GM18909 (cell line): ENCODE results near the gene MID1.

Source experiments
- ATAC-seq: cut with Tn5 transposase; IDR thresholded peaks from one replicate; pipeline ENCODE4 v1.9.1; 2021; ENCODE audit warnings: mild to moderate bottlenecking; ENCODE audit not compliant: unreplicated experiment, poor library complexity

The MID1 gene

GRCh38 chrX:10538831-10539230 lies 81.6 kb downstream of the MID1 start:
- ATAC-seq = no peak

DNA sequence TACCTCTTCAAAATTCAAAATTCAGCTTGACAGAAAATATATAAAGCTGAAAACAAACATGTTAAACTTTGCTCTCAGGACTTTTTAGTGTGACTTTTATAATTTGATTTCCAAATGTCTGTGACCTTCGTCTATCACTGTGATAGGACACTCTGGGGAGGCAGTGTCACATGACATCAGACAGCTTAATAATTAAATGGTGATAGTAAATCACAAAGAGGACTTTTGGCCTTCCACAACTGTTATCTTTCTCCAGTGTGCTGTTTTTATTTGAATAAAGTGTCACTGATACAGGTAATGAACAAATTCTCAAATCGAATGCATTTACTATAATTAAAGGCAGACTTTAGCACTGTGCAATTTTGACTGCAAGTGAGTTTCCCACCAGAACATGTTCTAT lies 83.1 kb downstream of the MID1 start:
- ATAC-seq = no peak

GRCh38 chrX:10536744-10537143 lies 83.6 kb downstream of the MID1 start:
- no peak for ATAC-seq

GRCh38 chrX:10534611-10535010 lies 85.8 kb downstream of the MID1 start:
- no peak for ATAC-seq

DNA sequence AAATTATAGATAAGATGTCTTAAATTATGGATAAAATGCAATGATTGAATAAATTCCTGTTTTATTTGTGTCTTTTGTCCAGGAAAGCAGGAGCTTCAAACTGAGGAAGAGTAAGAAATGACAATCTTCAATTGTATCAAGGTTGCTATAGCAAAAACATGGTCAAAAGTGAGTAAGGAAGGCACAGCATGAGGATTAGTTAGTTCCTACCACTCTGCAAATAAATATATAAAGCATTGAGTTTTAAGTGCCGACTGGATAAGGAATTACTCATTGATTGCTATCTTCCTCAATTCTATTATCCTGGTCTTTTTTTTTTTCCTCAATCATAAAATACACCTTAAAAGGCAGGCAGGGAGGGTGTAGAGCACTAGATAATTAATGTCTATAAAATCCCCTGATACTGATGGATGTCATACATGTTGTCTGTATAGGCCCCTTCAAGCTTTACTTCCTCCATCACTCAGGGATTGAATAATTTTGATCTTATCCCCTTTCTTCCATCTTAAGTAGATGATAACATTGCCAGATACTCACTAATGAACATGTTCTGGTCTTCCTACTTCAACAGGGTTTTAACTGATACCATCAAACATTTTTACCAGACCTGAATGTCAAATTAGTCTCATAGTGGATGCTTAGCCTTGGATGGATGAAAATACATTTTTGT lies 86.6 kb downstream of the MID1 start:
- ATAC-seq = no peak

DNA sequence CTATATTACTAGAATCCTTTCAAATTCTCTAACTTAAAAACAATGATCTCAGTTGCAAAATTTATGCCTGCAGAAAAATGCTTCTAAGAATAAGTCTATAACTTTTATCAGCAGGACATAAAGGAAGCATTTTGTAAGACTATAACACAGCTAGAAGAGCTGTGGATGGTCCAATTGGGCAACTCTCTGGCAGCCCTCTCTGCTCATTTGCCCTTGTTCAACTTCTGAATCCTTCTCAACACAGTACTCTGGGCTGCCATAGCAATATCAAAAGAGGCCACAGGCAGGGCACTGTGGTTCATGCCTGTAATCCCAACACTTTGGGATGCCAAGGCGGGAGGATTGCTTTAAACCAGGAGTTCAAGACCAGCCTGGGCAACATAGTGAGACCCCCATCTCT lies 88.5 kb downstream of the MID1 start:
- ATAC-seq = no peak

- no peak for ATAC-seq
Measured at GRCh38 chrX:10529344-10529743, 91.0 kb downstream of the MID1 start.

- no peak for ATAC-seq
Measured at GRCh38 chrX:10526451-10526850, 93.9 kb downstream of the MID1 start.

DNA sequence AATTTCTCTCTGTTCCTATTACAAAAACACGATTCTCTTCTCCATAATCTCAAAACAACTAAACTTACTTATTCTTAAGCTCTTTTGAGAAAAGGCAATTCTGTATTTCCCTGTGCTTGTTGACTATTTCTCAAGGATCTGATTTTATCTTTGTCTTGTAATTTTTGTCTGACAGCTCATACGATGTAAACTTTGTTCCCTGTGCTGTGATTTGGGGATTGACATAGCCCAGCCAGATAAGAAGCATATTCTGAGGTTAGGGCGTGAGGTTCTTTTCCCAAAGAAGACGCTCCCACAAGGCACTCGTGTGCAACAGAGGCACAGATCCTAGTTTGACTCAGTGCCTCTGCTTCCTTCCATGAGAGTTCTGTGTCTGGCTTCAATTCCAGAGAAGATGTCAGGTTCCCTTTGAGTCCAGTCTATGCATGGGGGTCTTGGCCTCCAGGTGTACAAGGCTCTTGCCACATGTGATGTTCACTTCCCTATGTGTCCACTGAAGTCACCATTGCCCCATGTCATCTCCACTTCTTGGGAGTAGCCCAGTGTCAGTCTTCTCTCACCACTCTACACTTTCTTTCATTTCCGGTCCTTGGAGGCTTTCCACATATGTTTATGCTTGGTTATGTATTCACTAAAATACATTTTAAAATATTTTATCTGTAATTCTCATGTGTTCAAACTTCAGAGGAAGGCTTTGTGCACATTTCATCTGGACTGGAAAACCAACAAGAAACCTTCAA lies 94.8 kb downstream of the MID1 start:
- no peak for ATAC-seq

DNA sequence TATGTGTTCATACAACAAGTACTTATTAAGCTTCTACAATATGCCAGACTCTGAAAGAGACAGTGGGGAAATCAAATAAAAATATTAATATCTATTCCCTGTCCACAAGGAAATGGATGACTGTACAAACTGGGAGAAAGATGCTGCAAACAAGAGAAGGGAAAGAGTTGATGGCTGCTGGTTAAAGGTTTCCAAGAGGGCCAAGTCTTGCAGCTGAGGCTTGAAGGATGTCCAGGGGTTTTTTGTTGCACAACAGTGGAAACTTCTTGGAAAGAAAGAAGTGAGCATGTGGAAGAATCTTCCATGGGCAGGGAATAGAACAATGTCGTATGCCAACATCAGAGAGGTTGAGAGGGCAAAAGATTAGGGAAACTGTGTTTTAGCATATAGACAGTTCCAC lies 95.8 kb downstream of the MID1 start:
- no peak for ATAC-seq

DNA sequence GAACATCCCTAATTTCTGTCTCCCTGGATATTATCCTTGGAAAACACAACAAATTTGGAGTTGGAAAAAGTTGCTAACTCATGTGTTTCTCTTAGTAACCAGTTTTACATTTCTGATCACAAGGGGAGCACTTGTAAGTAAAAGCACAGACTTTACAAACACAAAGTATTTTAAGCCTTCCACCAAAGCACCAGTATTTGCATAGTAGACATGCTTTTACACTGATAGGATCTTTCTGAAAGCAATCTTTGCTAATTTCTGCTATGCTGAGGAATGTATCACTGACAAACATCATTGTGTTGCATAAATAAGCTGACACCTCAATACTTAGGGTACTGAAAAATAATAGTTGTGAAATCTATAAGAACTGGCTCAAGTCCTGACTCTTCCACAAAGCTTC lies 100.6 kb downstream of the MID1 start:
- ATAC-seq = no peak

DNA sequence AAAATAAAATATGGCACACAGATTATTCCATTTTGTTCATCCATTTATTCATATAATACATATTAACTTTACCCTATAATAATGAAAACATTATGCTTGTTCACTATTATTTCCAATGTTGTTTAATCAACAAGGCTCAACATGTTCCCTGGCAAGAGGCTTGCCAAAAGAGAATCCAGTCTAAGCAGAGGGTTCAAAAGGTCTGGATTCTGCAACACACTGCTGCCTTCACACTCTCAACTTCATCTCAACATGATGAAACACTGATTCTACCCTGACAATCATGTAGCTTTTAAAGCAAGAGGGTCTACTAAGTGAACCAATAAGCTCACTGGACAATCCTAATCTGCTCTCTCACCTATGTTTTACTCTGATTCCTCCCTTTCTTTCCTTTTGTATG lies 101.1 kb downstream of the MID1 start:
- no peak for ATAC-seq

- ATAC-seq = no peak
Measured at GRCh38 chrX:10518073-10518472, 102.3 kb downstream of the MID1 start.

- ATAC-seq = no peak
Measured at GRCh38 chrX:10516781-10517322, 103.5 kb downstream of the MID1 start.

- ATAC-seq = no peak
Measured at GRCh38 chrX:10514891-10515290, 105.5 kb downstream of the MID1 start.

DNA sequence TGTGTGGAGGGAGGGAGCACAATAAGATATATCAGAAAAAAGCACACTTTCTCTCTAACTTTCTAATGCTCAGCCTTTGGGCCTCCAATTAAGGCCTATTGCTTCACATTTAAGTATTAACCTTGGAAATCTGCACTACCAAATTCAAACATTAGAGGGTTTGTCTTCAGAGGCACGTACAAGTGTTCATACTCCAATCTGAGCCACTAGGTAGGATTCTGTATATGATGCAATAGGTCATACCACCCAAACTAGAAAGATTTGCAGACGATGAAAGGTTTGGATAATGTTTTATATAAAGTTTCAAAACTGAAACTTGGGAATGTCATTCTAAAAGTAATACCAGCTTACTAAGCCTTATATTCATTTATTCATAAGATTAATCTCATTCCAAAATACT lies 106.4 kb downstream of the MID1 start:
- no peak for ATAC-seq

GRCh38 chrX:10512741-10513140 lies 107.6 kb downstream of the MID1 start:
- no peak for ATAC-seq

GRCh38 chrX:10512258-10512657 lies 108.1 kb downstream of the MID1 start:
- no peak for ATAC-seq

DNA sequence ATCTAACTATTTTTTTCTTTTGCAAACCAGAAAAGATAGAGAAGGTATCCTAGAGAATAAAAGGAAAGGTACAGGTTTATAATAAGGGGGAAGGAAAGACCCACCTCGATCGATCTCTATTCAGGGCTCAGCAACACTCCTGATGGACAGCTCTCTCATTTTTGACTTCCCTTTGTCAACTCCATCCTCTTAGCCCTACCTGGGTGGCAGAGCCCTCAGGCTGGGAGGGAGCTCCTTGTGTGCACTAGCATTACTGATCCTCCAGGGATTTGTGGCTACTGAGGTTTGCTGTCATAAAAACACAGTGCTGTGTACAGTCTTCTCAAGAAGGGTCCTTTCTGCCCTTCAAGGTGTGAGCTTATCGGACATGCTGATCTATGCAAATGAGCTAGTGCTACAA lies 111.0 kb downstream of the MID1 start:
- ATAC-seq = no peak

- no peak for ATAC-seq
Measured at GRCh38 chrX:10508891-10509290, 111.5 kb downstream of the MID1 start.

- no peak for ATAC-seq
Measured at GRCh38 chrX:10507876-10508275, 112.5 kb downstream of the MID1 start.

- ATAC-seq = no peak
Measured at GRCh38 chrX:10507181-10507580, 113.2 kb downstream of the MID1 start.
